GM12878 (cell line): ENCODE results near the gene TMC5.

Source experiments
- EZH2 ChIP-seq: IDR thresholded peaks from 2 replicates; pipeline ENCODE4 v1.6.1; 2012; ENCODE audit warnings: low read depth, mild to moderate bottlenecking, control low read depth, inconsistent platforms, low read length, borderline replicate concordance; ENCODE audit not compliant: control insufficient read depth
- POLR2A ChIP-seq: IDR thresholded peaks from 2 replicates; pipeline ENCODE4 v1.6.1; 2011; ENCODE audit warnings: low read depth, mild to moderate bottlenecking, low read length
- RCOR1 ChIP-seq: conservative IDR thresholded peaks from 2 replicates; pipeline ENCODE4 v1.6.1; 2012; ENCODE audit warnings: low read depth, low read length, improper control_type of control experiment
- TF ChIP-seq, protein P1 (sequence below), 3 experiments: IDR thresholded peaks in 2 of 3; conservative IDR thresholded peaks in 1 of 3; 2 replicates each; pipeline ENCODE4 v1.5.1; 2011; ENCODE audit warnings: low read depth in 3 of 3, low read length in 3 of 3, mild to moderate bottlenecking in 3 of 3, control low read depth in 2 of 3, moderate library complexity in 2 of 3, inconsistent platforms in 1 of 3, mixed read lengths in 1 of 3; ENCODE audit not compliant: control insufficient read depth in 2 of 3, insufficient read depth in 1 of 3; ENCODE audit errors: extremely low read depth in 1 of 3

DNA sequence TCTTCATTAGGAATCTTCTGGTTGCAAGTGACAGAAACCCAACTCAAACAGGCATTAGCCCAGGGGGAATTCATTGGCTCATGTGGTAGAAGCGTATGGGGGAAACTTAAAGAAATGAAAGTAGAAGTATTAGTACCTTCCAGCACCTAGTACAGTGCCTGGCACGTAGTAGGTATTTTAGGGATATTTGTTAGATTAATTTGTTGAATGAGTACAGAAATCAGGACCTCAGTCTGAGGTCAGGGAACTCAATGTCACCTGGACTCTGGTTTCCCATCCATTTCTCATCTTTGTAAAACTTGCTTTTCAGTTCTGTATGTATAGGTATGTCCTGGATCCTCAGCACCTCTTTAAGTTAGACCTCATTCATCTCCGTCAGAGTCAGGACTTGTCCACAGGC, 32.5 kb downstream of the TMC5 start:
- TF ChIP-seq RCOR1 (no peak), EZH2 (no peak), POLR2A (no peak)
- TF ChIP-seq, protein P1, sequence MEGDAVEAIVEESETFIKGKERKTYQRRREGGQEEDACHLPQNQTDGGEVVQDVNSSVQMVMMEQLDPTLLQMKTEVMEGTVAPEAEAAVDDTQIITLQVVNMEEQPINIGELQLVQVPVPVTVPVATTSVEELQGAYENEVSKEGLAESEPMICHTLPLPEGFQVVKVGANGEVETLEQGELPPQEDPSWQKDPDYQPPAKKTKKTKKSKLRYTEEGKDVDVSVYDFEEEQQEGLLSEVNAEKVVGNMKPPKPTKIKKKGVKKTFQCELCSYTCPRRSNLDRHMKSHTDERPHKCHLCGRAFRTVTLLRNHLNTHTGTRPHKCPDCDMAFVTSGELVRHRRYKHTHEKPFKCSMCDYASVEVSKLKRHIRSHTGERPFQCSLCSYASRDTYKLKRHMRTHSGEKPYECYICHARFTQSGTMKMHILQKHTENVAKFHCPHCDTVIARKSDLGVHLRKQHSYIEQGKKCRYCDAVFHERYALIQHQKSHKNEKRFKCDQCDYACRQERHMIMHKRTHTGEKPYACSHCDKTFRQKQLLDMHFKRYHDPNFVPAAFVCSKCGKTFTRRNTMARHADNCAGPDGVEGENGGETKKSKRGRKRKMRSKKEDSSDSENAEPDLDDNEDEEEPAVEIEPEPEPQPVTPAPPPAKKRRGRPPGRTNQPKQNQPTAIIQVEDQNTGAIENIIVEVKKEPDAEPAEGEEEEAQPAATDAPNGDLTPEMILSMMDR (IDR thresholded peaks at IDR 0.05 in 2 of 3, conservative IDR thresholded peaks at IDR 0.05 in 1 of 3; ENCODE audit: control insufficient read depth in 2 of 3, extremely low read depth in 1 of 3, insufficient read depth in 1 of 3, low read depth in 3 of 3, low read length in 3 of 3): no peak
